ENCODE measurements around the gene CHD5. TPM values are rescaled to one million over a fixed set of nuclear protein-coding genes. Genes with fewer than 3 reads are reported as not detected.

CHD5 gene
- total RNA-seq, 1 experiment from 2014 or later, result 6.1 TPM

GRCh38 chr1:6110326-6110725, 69.8 kb downstream of the CHD5 start:
- CTCF ChIA-PET, result interaction anchor here (1.1 kb wide), 1 partner anchor 135 kb away, joined by 4 read pairs; no protein-coding TSS in a partner anchor
- no peak overlapping the region for H3K4me2 ChIP-seq (ENCODE audit: low read length)
- no peak overlapping the region for H2AFZ ChIP-seq (ENCODE audit: low read depth, low read length, poor library complexity, severe bottlenecking)

More at GRCh38 chr1:6110326-6110725, 69.8 kb downstream of the CHD5 start:
- ATAC-seq, result no peak
- H3K9ac ChIP-seq (ENCODE audit: low read length), result no peak overlapping the region
- intact Hi-C loops (cut with micrococcal nuclease), result no loop called here
- H3K27me3 ChIP-seq (ENCODE audit: insufficient read depth, low read length), result no peaks in the 10 kb centered on the region
- RAD21 ChIA-PET (ENCODE audit: low non-redundant PET in 1 of 2, low total read pairs in 2 of 2, uncharacterized antibody in 2 of 2, unreplicated experiment in 2 of 2), result no interaction called here
- no peak overlapping the region for H3K4me3 ChIP-seq (replicated peaks in 1 of 2; ENCODE audit: low read depth in 1 of 2, low read length in 2 of 2)
- no peak for DNase-seq (ENCODE audit: low read depth, low spot score)
- TF ChIP-seq POLR2A (IDR thresholded peaks at IDR 0.05; ENCODE audit: borderline replicate concordance, extremely low read depth, insufficient read depth, insufficient read length), result no peak
- TF ChIP-seq POLR2AphosphoS5 (IDR thresholded peaks at IDR 0.05; ENCODE audit: low read depth, low read length), result no peak
- no peak for TF ChIP-seq ATF3 (IDR thresholded peaks at IDR 0.05)
- TF ChIP-seq JUND (IDR thresholded peaks at IDR 0.05), result no peak
- no peak for TF ChIP-seq RAD21 (IDR thresholded peaks at IDR 0.05; ENCODE audit: low read depth)
- TF ChIP-seq ELF1 (IDR thresholded peaks at IDR 0.05; ENCODE audit: borderline replicate concordance, low read depth), result no peak
- TF ChIP-seq MAX (IDR thresholded peaks at IDR 0.05), result no peak
- TF ChIP-seq SP1 (IDR thresholded peaks at IDR 0.05; ENCODE audit: low read depth), result no peak
- TF ChIP-seq EZH2phosphoT487 (IDR thresholded peaks at IDR 0.05; ENCODE audit: borderline replicate concordance), result no peak
- no peak for TF ChIP-seq SIN3A (IDR thresholded peaks at IDR 0.05; ENCODE audit: low read depth)
- no peak for TF ChIP-seq CTCF (IDR thresholded peaks at IDR 0.05 in 2 of 3, conservative IDR thresholded peaks at IDR 0.05 in 1 of 3; ENCODE audit: borderline replicate concordance in 1 of 3, insufficient read depth in 1 of 3, low read depth in 2 of 3, low read length in 2 of 3)
- no peak for TF ChIP-seq EGR1 (IDR thresholded peaks at IDR 0.05; ENCODE audit: low read depth)
- TF ChIP-seq FOSL1 (IDR thresholded peaks at IDR 0.05; ENCODE audit: low read depth), result no peak
- no peak for TF ChIP-seq EZH2 (IDR thresholded peaks at IDR 0.05)
- BruUV-seq (replicated peaks), result no TSS peak
- H4K20me1 ChIP-seq (ENCODE audit: insufficient read depth), result no peaks in the 10 kb centered on the region
- H3K36me3 ChIP-seq (ENCODE audit: control insufficient read depth in 1 of 2, insufficient read depth in 2 of 2, low read length in 2 of 2), result no peaks in the 10 kb centered on the region
- H3K9me3 ChIP-seq (ENCODE audit: control insufficient read depth in 1 of 2, insufficient read depth in 1 of 2, low read depth in 1 of 2, low read length in 2 of 2), result no peaks in the 10 kb centered on the region
- peaks cover 0 to 4% of the 10 kb centered on the region in 2 experiments; a peak in 1 of 4 replicates for H3K4me1 ChIP-seq (ENCODE audit: control insufficient read depth in 1 of 2, insufficient read depth in 2 of 2, low read length in 2 of 2)
- POLR2A ChIA-PET, result no interaction called here
- H3K79me2 ChIP-seq (ENCODE audit: insufficient read depth, low read length), result no peaks in the 10 kb centered on the region
- no peak overlapping the region for H3K27ac ChIP-seq (ENCODE audit: low read depth, low read length)
- H3K9me2 ChIP-seq (ENCODE audit: insufficient read depth), result no peaks in the 10 kb centered on the region
